HepG2 (cell line): ENCODE data around the gene PWP1. TPM values are rescaled to one million over a fixed set of nuclear protein-coding genes. Genes with fewer than 3 reads are reported as not detected.
"Not testable (repeated sequence)": the region's sequence is repeated elsewhere in the genome, so short reads cannot be mapped to it uniquely, and the experiment has no call there.

Experiments used
- ATAC-seq: fragments of 200-7000 bp; cut with Tn5 transposase; 3 replicates; pipeline ENCODE4 v1.9.1; 2020; ENCODE audit warnings: mild to moderate bottlenecking, moderate library complexity
- BruUV-seq: library from RNA; stranded (reverse); fragments of 400-500 nt; replicated peaks from 2 replicates; lab custom pipeline; 2021; lab: Mats Ljungman, UMichigan
- CTCF ChIA-PET: fragments of 300-600 bp; formaldehyde crosslinking; extraction: SDS; loops from one replicate; lab custom pipeline; 2021; ENCODE audit warnings: low total read pairs, inconsistent platforms, low intra/inter-chr PET ratio; lab: Yijun Ruan, JAX
- POLR2A ChIA-PET: fragments of 350-600 bp; sonication (Branson Sonifier 250); formaldehyde crosslinking; loops from one replicate; lab custom pipeline; 2020; ENCODE audit warnings: antibody characterized with exemption, inconsistent platforms; lab: Yijun Ruan, JAX
- DNase-seq: peaks from one replicate; pipeline ENCODE4 v3.0.0-alpha.2; 2015; ENCODE audit warnings: low spot score
- FAIRE-seq: peaks from 3 replicates; lab custom pipeline; 2011; peaks lifted over from hg19 to GRCh38; lab: Jason Lieb, UNC
- H2AFZ ChIP-seq: one replicate; pipeline ENCODE4 v1.6.1; 2011; ENCODE audit warnings: low read length, inconsistent platforms
- H3K27ac ChIP-seq: fragments of 300-600 bp; 3 replicates; pipeline ENCODE4 v1.8.0; 2011; ENCODE audit warnings: mixed run types, mild to moderate bottlenecking, mixed read lengths, low read length, inconsistent platforms; ENCODE audit not compliant: insufficient read depth; ENCODE audit errors: extremely low read length
- H3K27me3 ChIP-seq, 2 experiments: fragments of 200-600 bp in 1 of 2; 2 replicates in 1 of 2; 3 replicates in 1 of 2; pipeline versions ENCODE4 v1.6.0 to v1.8.0; 2011; ENCODE audit warnings: low read length in 2 of 2, mild to moderate bottlenecking in 2 of 2, moderate library complexity in 2 of 2, inconsistent platforms in 1 of 2; ENCODE audit not compliant: insufficient read depth in 2 of 2, control insufficient read depth in 1 of 2
- H3K36me3 ChIP-seq, 2 experiments: fragments of 200-600 bp in 1 of 2; replicated peaks in 1 of 2; 2 replicates in 1 of 2; 3 replicates in 1 of 2; pipeline versions ENCODE4 v1.5.1 to v1.8.0; 2011; ENCODE audit warnings: low read length in 2 of 2, inconsistent platforms in 1 of 2; ENCODE audit not compliant: insufficient read depth in 2 of 2, control insufficient read depth in 1 of 2
- H3K4me1 ChIP-seq: 2 replicates; pipeline ENCODE4 v1.5.1; 2012; ENCODE audit warnings: low read length, inconsistent platforms; ENCODE audit not compliant: insufficient read depth
- H3K4me2 ChIP-seq: 2 replicates; pipeline ENCODE4 v1.6.0; 2011; ENCODE audit warnings: low read depth, low read length, inconsistent platforms
- H3K4me3 ChIP-seq, 3 experiments: fragments of 200-600 bp in 1 of 3; sonication (generic), shearing (Covaris generic) in 1 of 3; replicated peaks in 1 of 3; 2 replicates each; pipeline ENCODE4 v1.5.1; 2011 to 2016; ENCODE audit warnings: low read length in 3 of 3, inconsistent platforms in 2 of 3, low read depth in 2 of 3, mild to moderate bottlenecking in 2 of 3, control low read depth in 1 of 3, mixed read lengths in 1 of 3; ENCODE audit not compliant: insufficient read depth in 1 of 3
- H3K79me2 ChIP-seq: one replicate; pipeline ENCODE4 v1.6.1; 2011; ENCODE audit warnings: low read length, inconsistent platforms; ENCODE audit not compliant: insufficient read depth
- H3K9ac ChIP-seq: 2 replicates; pipeline ENCODE4 v1.6.0; 2011; ENCODE audit warnings: mild to moderate bottlenecking, low read depth, low read length, inconsistent platforms; ENCODE audit not compliant: insufficient read depth
- H3K9me3 ChIP-seq: 2 replicates; pipeline ENCODE4 v1.5.1; 2012; ENCODE audit warnings: mild to moderate bottlenecking, low read length
- H4K20me1 ChIP-seq: 2 replicates; pipeline ENCODE4 v1.6.0; 2011; ENCODE audit warnings: inconsistent platforms, mild to moderate bottlenecking, low read length, moderate library complexity; ENCODE audit not compliant: insufficient read depth
- FOXJ3 ChIP-seq: sonication (generic); formaldehyde crosslinking; IDR thresholded peaks from 2 replicates; pipeline ENCODE4 v1.4.0; 2020; ENCODE audit warnings: missing genetic modification reagents, mild to moderate bottlenecking, borderline replicate concordance
- SIN3B ChIP-seq: fragments of 150-350 bp; IDR thresholded peaks from 2 replicates; pipeline ENCODE4 v1.6.1; 2014; ENCODE audit warnings: low read length
- SNAPC2 ChIP-seq: sonication (generic); formaldehyde crosslinking; IDR thresholded peaks from 2 replicates; pipeline ENCODE4 v1.8.1; 2022; ENCODE audit warnings: mild to moderate bottlenecking, missing genetic modification reagents
- ZFX ChIP-seq: sonication (generic); formaldehyde crosslinking; IDR thresholded peaks from 2 replicates; pipeline ENCODE4 v1.4.0; 2020; ENCODE audit warnings: mild to moderate bottlenecking, low read depth, missing genetic modification reagents, moderate library complexity
- WGBS: methylation state at CpG from one replicate; pipeline ENCODE4 v1.1.6; 2017; ENCODE audit warnings: low lambda C conversion rate; 5-methylcytosine and 5-hydroxymethylcytosine counted together
- in situ Hi-C: cut with HindIII; loops from 2 replicates; pipeline ENCODE4 v1.10.0; 2017; ENCODE audit warnings: low pct_unique_long_range_greater_than_20kb; ENCODE audit not compliant: extremely low pct_ligation_motif_present
- intact Hi-C: fragments of 100-400 bp; cut with micrococcal nuclease; formaldehyde crosslinking; loops from one replicate; pipeline ENCODE4 v1.10.0; 2022; ENCODE audit not compliant: unreplicated experiment
- polyA plus RNA-seq, 8 experiments: library from polyadenylated mRNA; depleted of rRNA in 3 of 8; stranded (reverse) in 7 of 8; unstranded in 1 of 8; fragments of >200 nt; fragmentation: Illumina TruSeq in 4 of 8; extraction: Trizol in 4 of 8; gene quantifications; 2 replicates each; pipeline versions ENCODE4 v1.2.1 to v1.2.3, GENCODE V29; 2011 to 2016; ENCODE audit warnings: low read depth in 4 of 8, missing spikeins in 1 of 8, mixed read lengths in 1 of 8; ENCODE audit not compliant: insufficient read depth in 1 of 8
- total RNA-seq, 5 experiments: library from RNA; depleted of rRNA; stranded (reverse); fragments of >200 nt; fragmentation: Illumina TruSeq; extraction: Trizol; gene quantifications; 2 replicates each; pipeline ENCODE4 v1.2.3, GENCODE V29; 2016; ENCODE audit warnings: low read depth in 1 of 5

Gene PWP1
- total and polyA plus RNA-seq, 2 of the 13 experiments (the other 11 are each of a cell fraction or from before 2014, with no cell fraction given), result 65.9 to 70.2 TPM

DNA sequence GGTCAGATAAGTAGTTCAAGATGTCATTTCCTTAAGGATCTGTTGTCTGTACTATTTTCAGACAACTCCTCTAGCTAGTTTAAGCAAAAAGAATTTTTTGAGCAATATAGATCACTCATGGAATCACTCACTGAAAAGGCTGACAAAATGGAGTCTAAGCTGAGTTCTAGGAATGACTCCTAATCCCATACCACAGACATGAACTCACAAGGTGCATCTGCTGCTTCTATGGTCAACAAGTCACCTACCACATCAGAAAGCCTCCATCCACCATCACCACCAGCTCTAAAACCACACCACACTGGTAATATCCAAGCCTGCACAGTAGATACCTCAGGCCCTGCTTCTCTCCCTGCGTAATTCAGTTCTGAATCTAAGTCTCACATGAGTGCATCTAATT is 33.0 kb downstream of the PWP1 start (continued):
- TF ChIP-seq SNAPC2 (CRISPR knock-in tag) (no peak), ZFX (CRISPR knock-in tag) (no peak), FOXJ3 (no peak), SIN3B (no peak)

DNA sequence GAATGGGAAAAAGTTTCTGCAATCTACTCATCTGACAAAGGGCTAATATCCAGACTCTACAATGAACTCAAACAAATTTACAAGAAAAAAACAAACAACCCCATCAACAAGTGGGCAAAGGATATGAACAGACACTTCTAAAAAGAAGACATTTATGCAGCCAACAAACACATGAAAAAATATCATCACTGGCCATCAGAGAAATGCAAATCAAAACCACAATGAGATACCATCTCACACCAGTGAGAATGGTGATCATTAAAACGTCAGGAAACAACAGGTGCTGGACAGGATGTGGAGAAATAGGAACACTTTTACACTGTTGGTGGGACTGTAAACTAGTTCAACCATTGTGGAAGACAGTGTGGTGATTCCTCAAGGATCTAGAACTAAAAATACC is 41.7 kb downstream of the PWP1 start:
- DNase-seq, H2AFZ ChIP-seq, FAIRE-seq, H3K9ac ChIP-seq, POLR2A ChIA-PET, H3K79me2 ChIP-seq, BruUV-seq, H3K4me2 ChIP-seq, H3K36me3 ChIP-seq, H3K4me1 ChIP-seq, in situ Hi-C loops, CTCF ChIA-PET, H3K9me3 ChIP-seq, ATAC-seq, intact Hi-C loops, H4K20me1 ChIP-seq, H3K4me3 ChIP-seq, H3K27ac ChIP-seq, H3K27me3 ChIP-seq: not testable (repeated sequence)
- WGBS, result 18% methylated on average over 1 of the region's 1 CpG

DNA sequence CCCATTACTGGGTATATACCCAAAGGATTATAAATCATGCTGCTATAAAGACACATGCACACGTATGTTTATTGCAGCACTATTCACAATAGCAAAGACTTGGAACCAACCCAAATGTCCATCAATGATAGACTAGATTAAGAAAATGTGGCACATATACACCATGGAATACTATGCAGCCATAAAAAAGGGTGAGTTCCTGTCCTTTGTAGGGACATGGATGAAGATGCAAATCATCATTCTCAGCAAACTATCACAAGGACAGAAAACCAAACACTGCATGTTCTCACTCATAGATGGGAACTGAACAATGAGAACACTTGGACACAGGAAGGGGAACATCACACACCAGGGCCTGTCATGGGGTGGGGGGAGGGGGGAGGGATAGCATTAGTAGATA is 42.1 kb downstream of the PWP1 start:
- H3K36me3 ChIP-seq, H3K4me1 ChIP-seq, H3K79me2 ChIP-seq, POLR2A ChIA-PET, H4K20me1 ChIP-seq, H3K9me3 ChIP-seq, H3K4me2 ChIP-seq, in situ Hi-C loops, ATAC-seq, FAIRE-seq, DNase-seq, H3K4me3 ChIP-seq, intact Hi-C loops, H3K27ac ChIP-seq, CTCF ChIA-PET, BruUV-seq, H2AFZ ChIP-seq, H3K9ac ChIP-seq, H3K27me3 ChIP-seq: not testable (repeated sequence)
- WGBS, result no CpG with 5 or more reads among the region's 1 CpG
